Keratinocyte (primary cell): ENCODE data around the gene TBC1D19.

ENCODE experiments used
- EZH2 ChIP-seq: IDR thresholded peaks from one replicate; pipeline ENCODE4 v1.6.1; 2012; ENCODE audit warnings: inconsistent platforms, mild to moderate bottlenecking, low read length, moderate library complexity
- TF ChIP-seq, protein P1 (sequence below), 3 experiments: IDR thresholded peaks in 1 of 3; conservative IDR thresholded peaks in 1 of 3; optimal IDR thresholded peaks in 1 of 3; 2 replicates in 2 of 3; 3 replicates in 1 of 3; pipeline versions ENCODE3 to v1.5.1; 2011; ENCODE audit warnings: low read length in 3 of 3, mild to moderate bottlenecking in 3 of 3, moderate library complexity in 2 of 3, control low read depth in 1 of 3, inconsistent platforms in 1 of 3; ENCODE audit not compliant: insufficient read depth in 2 of 3; ENCODE audit errors: extremely low read depth in 1 of 3

DNA sequence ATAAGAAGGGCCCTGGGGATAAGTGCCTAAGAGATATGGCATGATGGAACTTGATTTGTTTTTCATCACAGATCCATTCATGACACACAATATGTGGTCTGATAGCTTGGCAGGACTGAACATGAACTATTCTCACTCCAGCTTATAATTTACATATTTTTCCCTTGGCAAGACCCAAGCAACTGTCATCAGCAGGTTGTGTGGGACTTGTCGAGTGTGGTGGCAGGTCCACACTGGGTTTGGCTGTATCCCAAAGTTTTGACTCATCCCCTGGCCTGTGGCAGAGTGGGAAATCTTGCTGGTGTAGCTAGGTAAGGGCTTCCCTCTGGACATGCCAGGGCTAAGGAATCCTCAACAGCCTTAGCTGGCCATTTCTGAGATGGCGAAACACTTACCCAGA is 195.8 kb downstream of the TBC1D19 start:
- TF ChIP-seq, protein P1, sequence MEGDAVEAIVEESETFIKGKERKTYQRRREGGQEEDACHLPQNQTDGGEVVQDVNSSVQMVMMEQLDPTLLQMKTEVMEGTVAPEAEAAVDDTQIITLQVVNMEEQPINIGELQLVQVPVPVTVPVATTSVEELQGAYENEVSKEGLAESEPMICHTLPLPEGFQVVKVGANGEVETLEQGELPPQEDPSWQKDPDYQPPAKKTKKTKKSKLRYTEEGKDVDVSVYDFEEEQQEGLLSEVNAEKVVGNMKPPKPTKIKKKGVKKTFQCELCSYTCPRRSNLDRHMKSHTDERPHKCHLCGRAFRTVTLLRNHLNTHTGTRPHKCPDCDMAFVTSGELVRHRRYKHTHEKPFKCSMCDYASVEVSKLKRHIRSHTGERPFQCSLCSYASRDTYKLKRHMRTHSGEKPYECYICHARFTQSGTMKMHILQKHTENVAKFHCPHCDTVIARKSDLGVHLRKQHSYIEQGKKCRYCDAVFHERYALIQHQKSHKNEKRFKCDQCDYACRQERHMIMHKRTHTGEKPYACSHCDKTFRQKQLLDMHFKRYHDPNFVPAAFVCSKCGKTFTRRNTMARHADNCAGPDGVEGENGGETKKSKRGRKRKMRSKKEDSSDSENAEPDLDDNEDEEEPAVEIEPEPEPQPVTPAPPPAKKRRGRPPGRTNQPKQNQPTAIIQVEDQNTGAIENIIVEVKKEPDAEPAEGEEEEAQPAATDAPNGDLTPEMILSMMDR (optimal IDR thresholded peaks at IDR 0.05 in 1 of 3, IDR thresholded peaks at IDR 0.05 in 1 of 3, conservative IDR thresholded peaks at IDR 0.05 in 1 of 3; ENCODE audit: extremely low read depth in 1 of 3, insufficient read depth in 2 of 3, low read length in 3 of 3) = no peak
- TF ChIP-seq EZH2 = no peak
